Midbrain (tissue), 1 donor: ENCODE measurements around the gene ADAM12.
A peak's percentile ranks its signal among the peaks of the same experiment; 100 is the strongest.

ENCODE experiments used
- DNase-seq: peaks from one replicate; lab custom pipeline; 2025; lab: John Stamatoyannopoulos, UW

The ADAM12 gene

GRCh38 chr10:126083009-126083408 lies 305.3 kb downstream of the ADAM12 start:
- DNase-seq: no peak

DNA sequence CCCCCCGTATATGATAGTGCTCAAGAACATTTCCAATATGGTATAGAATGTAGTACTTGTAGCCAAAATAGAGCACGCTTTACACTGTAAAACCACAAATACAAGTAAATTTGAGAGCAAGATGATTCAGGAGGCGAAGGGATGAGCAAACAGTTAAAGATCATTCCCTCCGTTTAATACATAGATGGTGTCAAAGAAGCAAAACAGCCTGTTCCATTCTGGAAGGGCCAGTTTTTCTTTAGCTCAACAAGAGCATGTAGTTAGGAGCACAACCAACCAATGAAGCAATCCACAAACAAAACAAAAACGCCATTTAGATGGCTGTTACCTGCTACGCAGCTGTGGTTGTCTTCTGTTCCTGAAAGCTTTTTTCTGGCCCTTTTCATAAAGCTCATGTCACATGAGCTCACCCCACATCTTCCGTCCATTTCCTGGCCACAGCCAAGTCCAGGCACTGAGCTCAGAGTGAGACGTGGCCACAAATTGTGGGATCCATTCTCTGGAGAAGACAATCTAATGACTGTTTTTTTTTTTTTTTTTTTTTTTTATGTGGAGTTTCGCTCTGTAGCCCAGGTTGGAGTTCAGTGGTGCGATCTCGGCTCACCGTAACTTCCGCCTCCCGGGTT lies 306.3 kb downstream of the ADAM12 start:
- DNase-seq: no peak

DNA sequence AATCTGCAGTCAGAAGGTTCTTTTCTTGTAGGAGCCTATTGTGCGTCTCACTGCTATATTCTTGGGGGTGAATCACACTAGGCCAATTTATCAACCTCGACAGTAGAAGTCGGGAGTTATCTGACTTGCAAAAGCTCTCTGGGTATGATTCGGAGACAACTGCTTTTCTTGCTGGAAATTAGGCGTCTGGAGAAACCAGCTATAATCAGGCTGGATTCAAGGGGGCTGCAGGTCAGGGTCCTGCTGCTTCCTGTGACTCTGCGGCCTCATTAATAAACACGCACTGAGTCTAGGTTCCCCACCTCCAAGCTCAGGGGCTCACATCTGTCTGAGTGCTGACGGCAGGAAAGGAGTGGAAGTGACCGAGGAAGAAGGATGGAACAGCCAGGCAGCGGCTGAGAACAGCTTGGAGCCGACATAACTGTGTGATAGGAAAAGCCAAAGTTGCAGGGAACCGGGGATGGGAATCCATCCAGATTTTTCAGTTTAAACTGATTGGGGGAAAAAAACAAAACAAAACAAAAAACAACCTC lies 307.3 kb downstream of the ADAM12 start:
- DNase-seq: no peak

GRCh38 chr10:126080291-126080825 lies 307.9 kb downstream of the ADAM12 start:
- DNase-seq: no peak

- DNase-seq: no peak
Measured at GRCh38 chr10:126075009-126075408, 313.3 kb downstream of the ADAM12 start.

DNA sequence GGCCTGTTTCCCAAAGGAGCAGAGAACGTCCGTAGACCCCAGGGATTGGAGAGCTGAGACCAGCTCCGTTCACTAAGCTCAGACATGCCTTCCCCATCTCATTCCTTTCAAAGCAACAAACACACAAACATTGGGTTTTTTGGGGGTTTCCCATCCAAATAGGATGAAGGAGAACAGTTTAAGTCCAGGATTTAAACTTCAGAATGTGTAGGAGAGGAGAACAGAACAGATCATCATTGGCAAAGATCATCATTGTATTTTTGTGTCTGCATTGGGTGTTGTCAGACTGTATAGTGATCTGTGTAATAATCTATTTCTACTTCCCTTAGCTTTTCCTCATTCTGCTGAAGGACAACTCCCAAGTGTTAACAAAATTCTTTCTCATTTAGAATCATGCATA lies 314.0 kb downstream of the ADAM12 start:
- DNase-seq: no peak

DNA sequence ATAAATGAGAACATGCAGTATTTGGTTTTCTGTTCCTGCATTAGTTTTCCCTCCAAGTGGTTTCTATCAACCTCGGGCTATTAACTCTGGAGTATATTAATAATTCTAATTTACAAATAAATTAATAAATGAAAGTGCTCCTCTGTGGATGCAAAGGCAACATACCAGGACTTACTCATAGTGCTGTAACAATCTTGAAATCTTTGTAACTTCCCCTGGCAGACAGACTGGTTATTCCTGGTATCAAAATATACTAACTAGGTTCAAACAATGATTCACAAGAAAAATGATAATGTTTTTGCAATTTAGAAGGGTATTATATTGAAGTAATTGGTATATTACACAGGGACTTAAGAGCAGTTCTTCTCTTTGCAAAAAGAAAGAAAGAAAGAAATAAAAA lies 314.7 kb downstream of the ADAM12 start:
- no peak for DNase-seq

DNA sequence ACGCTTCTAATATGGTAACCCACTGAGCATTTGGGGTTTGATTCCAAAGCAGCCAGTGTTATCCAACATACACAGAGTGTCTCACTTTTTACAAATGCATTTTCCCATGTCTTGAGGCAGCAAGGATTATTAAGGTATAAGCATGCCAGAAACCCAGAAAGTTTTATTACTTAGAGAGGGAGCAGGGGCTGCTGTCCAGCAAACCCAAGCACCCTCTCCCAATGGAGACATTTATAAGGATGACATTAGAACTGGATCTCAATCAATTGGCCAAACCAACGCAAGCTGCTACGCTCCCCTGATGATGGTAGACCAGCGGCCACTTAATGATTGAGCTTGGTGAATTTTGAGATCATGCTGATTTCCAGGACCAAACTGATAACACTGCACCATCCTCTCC lies 315.7 kb downstream of the ADAM12 start:
- no peak for DNase-seq

DNA sequence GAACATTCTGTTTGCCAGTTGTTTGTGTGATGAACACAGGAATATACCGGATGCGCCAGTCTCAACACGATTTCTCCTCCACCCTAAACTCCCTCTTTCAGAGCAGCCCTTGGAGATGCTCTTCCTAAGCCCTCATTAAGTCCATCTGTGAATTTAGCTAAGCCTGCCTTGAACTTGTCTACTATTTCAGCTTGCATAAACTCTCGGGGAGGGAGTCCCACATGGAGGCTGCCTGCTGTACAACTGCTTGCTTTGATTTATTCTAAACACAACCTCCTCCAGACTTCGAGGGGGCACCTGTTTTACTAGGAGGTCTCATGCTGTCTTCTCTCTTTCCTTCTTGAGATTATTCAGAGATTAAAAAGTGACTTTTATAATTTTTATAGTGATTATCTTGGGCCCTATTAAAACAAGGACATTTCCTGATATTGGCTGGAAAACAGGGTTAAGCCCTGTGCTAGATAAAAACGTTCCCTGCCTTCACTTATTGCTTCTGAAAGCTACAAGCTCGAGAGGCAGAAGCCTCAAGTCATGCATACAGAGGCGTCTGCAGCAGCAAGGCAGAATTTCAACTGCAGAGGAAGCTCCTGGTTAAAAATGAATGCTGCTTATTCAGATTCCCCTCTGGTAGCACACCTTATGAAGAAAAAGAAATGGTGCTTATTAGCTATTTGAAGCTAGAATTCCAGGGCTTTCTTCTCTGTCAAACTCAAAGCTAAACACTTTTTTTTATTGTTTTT lies 317.6 kb downstream of the ADAM12 start:
- no peak for DNase-seq

GRCh38 chr10:126068322-126068721 lies 320.0 kb downstream of the ADAM12 start:
- DNase-seq: no peak

DNA sequence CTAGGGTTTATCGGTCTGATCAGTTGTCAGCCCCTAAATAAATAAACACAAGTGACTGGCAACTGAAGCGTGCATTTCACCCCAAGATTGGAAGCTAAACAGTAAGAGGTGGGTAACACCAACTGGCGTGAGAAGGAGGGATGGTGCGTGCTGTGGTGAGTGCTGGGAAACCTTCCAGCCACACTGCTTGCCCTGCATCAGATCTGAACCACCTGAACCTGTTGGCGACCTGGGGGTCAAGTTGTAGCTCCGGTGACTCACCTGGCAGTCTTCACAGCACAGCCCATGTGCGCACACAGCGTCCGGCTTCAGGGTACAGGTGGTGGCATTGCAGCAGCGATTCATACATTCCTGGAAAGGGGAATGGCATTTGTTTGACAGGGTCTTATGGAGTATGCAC lies 321.8 kb downstream of the ADAM12 start:
- DNase-seq: no peak

GRCh38 chr10:126065751-126066377 lies 322.4 kb downstream of the ADAM12 start:
- DNase-seq: no peak

GRCh38 chr10:126064512-126064911 lies 323.8 kb downstream of the ADAM12 start:
- DNase-seq: no peak

- DNase-seq: no peak
Measured at GRCh38 chr10:126063353-126063791, 324.9 kb downstream of the ADAM12 start.

- peak; percentile 75 for DNase-seq
Measured at GRCh38 chr10:126062131-126063032, 325.9 kb downstream of the ADAM12 start.

GRCh38 chr10:126061526-126061925 lies 326.8 kb downstream of the ADAM12 start:
- no peak for DNase-seq

GRCh38 chr10:126060261-126060931 lies 327.9 kb downstream of the ADAM12 start:
- no peak for DNase-seq

DNA sequence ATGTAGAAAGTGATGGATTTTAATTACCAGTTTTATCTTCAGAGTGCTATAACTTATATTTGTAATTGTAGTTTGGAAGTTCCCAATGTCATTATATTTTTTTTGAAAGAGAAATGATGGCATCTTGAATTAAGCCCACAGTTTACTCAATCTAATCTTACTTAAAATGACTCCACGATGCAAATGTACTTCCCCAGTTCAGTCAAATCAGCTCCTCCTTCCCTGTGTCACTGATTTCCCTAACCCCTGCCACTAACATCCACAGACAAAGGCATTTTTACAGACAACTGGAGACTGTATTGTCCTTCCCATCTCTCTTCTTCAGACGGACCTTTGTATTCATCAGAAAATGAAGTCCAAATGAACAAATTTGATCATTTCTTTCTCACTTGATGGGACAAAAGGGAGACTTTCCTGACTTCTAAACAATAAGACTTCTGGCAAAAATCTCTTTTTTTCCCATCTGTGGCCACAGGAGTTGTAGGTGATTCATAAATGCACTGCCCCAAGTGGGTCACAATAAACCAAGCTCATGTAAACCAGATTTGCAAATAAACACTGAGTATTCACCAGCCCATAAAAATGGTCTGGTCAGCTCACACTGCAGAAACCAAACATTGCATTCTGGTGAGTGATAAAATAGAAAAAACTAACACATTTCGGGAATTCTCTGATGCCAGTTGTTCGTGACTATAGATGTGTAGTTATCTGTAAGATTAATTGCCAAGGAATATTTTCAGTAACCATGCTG lies 329.0 kb downstream of the ADAM12 start:
- DNase-seq: no peak

GRCh38 chr10:126058507-126058906 lies 329.8 kb downstream of the ADAM12 start:
- DNase-seq: no peak

DNA sequence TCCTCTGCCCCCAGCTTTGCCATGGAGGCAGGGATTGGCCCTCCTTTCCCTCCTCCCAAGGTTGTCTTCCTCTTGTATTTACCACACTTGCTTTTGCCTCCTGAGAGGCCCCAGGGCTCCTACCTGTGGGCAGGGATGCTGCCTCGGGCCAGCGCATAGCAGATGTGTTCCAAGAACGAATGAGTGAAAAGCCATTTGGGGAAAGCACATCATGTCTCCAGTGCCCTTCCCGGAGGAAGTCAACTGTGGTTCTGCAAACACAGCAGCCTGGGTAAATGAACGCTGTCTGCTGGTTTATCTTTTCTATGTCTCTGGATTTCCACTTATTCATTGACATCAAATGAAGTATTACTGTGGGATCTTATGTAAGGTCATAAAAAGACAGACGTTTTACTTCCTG lies 330.2 kb downstream of the ADAM12 start:
- no peak for DNase-seq
